Measurements from ENCODE around the gene KCNMB1. TPM values are rescaled to one million over a fixed set of nuclear protein-coding genes. Genes with fewer than 3 reads are reported as not detected.

The KCNMB1 gene
- total and polyA plus RNA-seq, 2 donors (not counting 3 experiments of a cell fraction or from before 2014, with no cell fraction given): 0.15 to 0.29 TPM

GRCh38 chr5:170372971-170373370, 16.2 kb downstream of the KCNMB1 start:
- peaks cover 2 to 3% of the 10 kb centered on the region in 2 experiments for H3K27me3 ChIP-seq (ENCODE audit: control insufficient read depth in 2 of 2, insufficient read depth in 2 of 2, low read length in 2 of 2)
- no peaks in the 10 kb centered on the region for H3K9me1 ChIP-seq (replicated peaks; ENCODE audit: control insufficient read depth, extremely low read depth, insufficient read depth, low read length)
- TF ChIP-seq FOS (IDR thresholded peaks at IDR 0.05; ENCODE audit: borderline replicate concordance, insufficient read depth, low read length) (no peak), GATA2 (IDR thresholded peaks at IDR 0.05; ENCODE audit: insufficient read depth, insufficient read length, low read depth, low read length) (no peak), MYC (IDR thresholded peaks at IDR 0.05; ENCODE audit: low read depth, low read length) (no peak), POLR2A (IDR thresholded peaks at IDR 0.05; ENCODE audit: low read depth, low read length) (no peak), POLR2AphosphoS5 (IDR thresholded peaks at IDR 0.05; ENCODE audit: insufficient read depth, low read depth, low read length) (no peak), EZH2 (IDR thresholded peaks at IDR 0.05; ENCODE audit: borderline replicate concordance, low read depth, low read length, severe bottlenecking) (no peak), JUN (IDR thresholded peaks at IDR 0.05; ENCODE audit: borderline replicate concordance, insufficient read depth, insufficient read length, low read depth) (no peak)
- TF ChIP-seq, protein P1, sequence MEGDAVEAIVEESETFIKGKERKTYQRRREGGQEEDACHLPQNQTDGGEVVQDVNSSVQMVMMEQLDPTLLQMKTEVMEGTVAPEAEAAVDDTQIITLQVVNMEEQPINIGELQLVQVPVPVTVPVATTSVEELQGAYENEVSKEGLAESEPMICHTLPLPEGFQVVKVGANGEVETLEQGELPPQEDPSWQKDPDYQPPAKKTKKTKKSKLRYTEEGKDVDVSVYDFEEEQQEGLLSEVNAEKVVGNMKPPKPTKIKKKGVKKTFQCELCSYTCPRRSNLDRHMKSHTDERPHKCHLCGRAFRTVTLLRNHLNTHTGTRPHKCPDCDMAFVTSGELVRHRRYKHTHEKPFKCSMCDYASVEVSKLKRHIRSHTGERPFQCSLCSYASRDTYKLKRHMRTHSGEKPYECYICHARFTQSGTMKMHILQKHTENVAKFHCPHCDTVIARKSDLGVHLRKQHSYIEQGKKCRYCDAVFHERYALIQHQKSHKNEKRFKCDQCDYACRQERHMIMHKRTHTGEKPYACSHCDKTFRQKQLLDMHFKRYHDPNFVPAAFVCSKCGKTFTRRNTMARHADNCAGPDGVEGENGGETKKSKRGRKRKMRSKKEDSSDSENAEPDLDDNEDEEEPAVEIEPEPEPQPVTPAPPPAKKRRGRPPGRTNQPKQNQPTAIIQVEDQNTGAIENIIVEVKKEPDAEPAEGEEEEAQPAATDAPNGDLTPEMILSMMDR (IDR thresholded peaks at IDR 0.05; ENCODE audit: extremely low read depth in 1 of 2, insufficient read depth in 1 of 2, low read depth in 1 of 2, low read length in 2 of 2): no peak
- TF ChIP-seq, protein P2, sequence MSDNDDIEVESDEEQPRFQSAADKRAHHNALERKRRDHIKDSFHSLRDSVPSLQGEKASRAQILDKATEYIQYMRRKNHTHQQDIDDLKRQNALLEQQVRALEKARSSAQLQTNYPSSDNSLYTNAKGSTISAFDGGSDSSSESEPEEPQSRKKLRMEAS (IDR thresholded peaks at IDR 0.05; ENCODE audit: insufficient read depth, insufficient read length): no peak
- no peak overlapping the region for H3K4me3 ChIP-seq (replicated peaks in 1 of 3; ENCODE audit: insufficient read depth in 1 of 3, low read depth in 1 of 3, low read length in 3 of 3)
- no peaks in the 10 kb centered on the region for H4K20me1 ChIP-seq (replicated peaks; ENCODE audit: control insufficient read depth, extremely low read depth, insufficient read depth, low read length)
- H2AFZ ChIP-seq (ENCODE audit: low read depth, low read length): no peak overlapping the region
- no peak overlapping the region for H3K4me2 ChIP-seq (ENCODE audit: insufficient read depth, low read length)
- no peaks in the 10 kb centered on the region for H3K4me1 ChIP-seq (ENCODE audit: control insufficient read depth, extremely low read depth, insufficient read depth, low read length)
- no TSS peak for BruUV-seq (replicated peaks)
- no peaks in the 10 kb centered on the region for H3K36me3 ChIP-seq (ENCODE audit: control insufficient read depth in 2 of 2, extremely low read depth in 1 of 2, insufficient read depth in 2 of 2, low read length in 2 of 2)
- CTCF ChIA-PET: no interaction called here
- FAIRE-seq (no peak), DNase-seq (ENCODE audit: low read depth, low spot score) (no peak)
- POLR2A ChIA-PET: no interaction called here
- H3K9me3 ChIP-seq (replicated peaks; ENCODE audit: control insufficient read depth, insufficient read depth, low read length): no peaks in the 10 kb centered on the region
- H3K79me2 ChIP-seq (ENCODE audit: control insufficient read depth, insufficient read depth, low read length): no peaks in the 10 kb centered on the region
- intact Hi-C loops (cut with micrococcal nuclease): loop anchor here (5.0 kb wide), 1 partner anchor 56 kb away; no protein-coding TSS in a partner anchor
- no peak overlapping the region for H3K27ac ChIP-seq (ENCODE audit: insufficient read depth, low read depth, low read length)
- no peak overlapping the region for H3K9ac ChIP-seq (replicated peaks; ENCODE audit: extremely low read depth, insufficient read depth, low read length)
- dilution Hi-C loops (cut with MboI; ENCODE audit: extremely low pct_ligation_motif_present, low sequenced_read_pairs): no loop called here

Data from endothelial cell of umbilical vein (primary cell).